GM12875 (cell line): ENCODE results near the gene MARCO.

Experiments
- H3K4me3 ChIP-seq: one replicate; pipeline ENCODE4 v1.5.1; 2011; ENCODE audit warnings: low read depth, low read length, control low read depth
- CTCF ChIP-seq: IDR thresholded peaks from 2 replicates; pipeline ENCODE4 v1.5.1; 2011; ENCODE audit warnings: low read depth, mild to moderate bottlenecking, control low read depth, inconsistent platforms, low read length, moderate library complexity, borderline replicate concordance; ENCODE audit not compliant: insufficient read depth

Gene MARCO

GRCh38 chr2:119011162-119011909, 69.3 kb downstream of the MARCO start:
- H3K4me3 ChIP-seq, result no peak overlapping the region
- peak; percentile 32; the same call in 1 of the 2 replicates for TF ChIP-seq CTCF

- H3K4me3 ChIP-seq, result no peak overlapping the region
- no peak for TF ChIP-seq CTCF
These were observed 69.9 kb downstream of the MARCO start for GRCh38 chr2:119011910-119012209.

DNA sequence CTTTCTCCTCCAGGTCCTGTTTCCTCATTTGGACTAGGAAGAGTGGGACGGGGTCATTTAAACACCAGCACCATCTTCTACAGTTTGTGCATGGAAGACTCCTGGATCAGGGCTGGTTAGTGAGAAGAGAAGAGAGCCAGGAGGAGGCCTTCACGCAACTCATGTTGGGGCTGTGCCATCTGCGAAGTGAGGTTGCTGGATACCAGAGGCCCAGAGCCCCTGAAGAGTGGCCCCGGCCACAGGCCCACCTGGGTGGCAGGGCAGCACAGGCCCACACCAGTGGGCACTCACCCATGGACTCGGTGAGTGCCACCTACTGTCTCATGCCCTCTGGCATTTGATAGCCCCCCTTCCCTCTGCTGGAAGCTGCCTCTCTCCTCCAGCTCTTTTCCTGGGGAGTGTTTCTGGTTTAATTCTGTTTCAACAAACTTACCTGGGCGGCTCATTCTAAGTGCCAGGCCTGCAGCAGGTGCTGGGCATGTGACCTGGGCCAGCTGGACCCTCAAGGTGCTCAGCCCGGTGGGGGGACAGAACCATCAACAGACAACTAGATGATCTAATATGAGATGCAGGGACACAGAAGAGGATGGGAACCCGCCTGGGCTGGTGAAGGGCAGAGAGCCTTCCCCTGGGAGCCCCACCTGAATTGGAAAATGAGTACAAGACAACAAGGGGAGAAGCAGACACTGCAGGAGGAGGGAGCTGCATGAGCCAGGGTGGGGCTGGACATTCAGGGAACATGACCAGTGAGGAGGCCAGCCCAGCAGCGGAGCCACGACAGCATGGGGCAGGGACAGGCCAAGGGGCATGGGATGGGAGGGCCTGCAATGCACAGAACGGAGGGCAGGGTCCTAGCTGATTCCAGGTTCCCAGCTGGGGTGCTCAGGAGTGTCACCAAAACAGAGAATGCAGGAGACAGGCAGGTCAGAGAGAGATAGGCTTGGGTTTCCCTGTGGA, 70.6 kb downstream of the MARCO start:
- H3K4me3 ChIP-seq, result no peak overlapping the region
- no peak for TF ChIP-seq CTCF

- no peak overlapping the region for H3K4me3 ChIP-seq
- TF ChIP-seq CTCF, result no peak
These were observed 71.7 kb downstream of the MARCO start for GRCh38 chr2:119013671-119014070.

- TF ChIP-seq CTCF, result no peak
- no peak overlapping the region for H3K4me3 ChIP-seq
These were observed 73.9 kb downstream of the MARCO start for GRCh38 chr2:119015845-119016244.

DNA sequence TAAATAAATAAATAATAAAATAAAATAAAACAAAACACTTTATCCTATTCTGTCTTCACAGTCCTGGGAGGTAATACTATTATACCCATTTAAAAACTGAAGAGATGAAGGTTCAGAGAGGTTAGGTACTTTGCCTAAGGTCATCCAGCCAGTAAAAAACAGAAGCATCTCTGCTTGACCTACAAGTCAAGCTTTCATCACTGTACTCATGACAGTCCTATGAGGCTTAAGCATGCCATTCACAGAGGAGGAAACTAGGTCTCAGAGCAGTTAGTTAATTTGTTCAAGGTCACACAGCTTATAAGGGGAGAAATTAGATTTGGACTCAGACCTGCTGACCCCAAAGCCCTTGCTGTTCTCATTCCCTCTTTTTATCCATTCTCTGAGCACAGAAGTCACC, 77.5 kb downstream of the MARCO start:
- H3K4me3 ChIP-seq, result no peak overlapping the region
- no peak for TF ChIP-seq CTCF
